GM12872 (cell line): Measurements from ENCODE around the gene DLGAP1.

Experiments
- CTCF ChIP-seq: IDR thresholded peaks from 3 replicates; pipeline ENCODE4 v1.5.1; 2011; ENCODE audit warnings: low read depth, mild to moderate bottlenecking, low read length, moderate library complexity; ENCODE audit not compliant: insufficient read depth

The DLGAP1 gene

GRCh38 chr18:3728704-3729437 lies 726.2 kb downstream of the DLGAP1 start:
- TF ChIP-seq CTCF: no peak

- no peak for TF ChIP-seq CTCF
These were observed 727.8 kb downstream of the DLGAP1 start for GRCh38 chr18:3727274-3727673.

- TF ChIP-seq CTCF: no peak
These were observed 728.7 kb downstream of the DLGAP1 start for GRCh38 chr18:3726238-3726951.

GRCh38 chr18:3725115-3725514 lies 730.0 kb downstream of the DLGAP1 start:
- TF ChIP-seq CTCF: no peak

GRCh38 chr18:3723554-3723953 lies 731.6 kb downstream of the DLGAP1 start:
- TF ChIP-seq CTCF: no peak

- no peak for TF ChIP-seq CTCF
These were observed 732.3 kb downstream of the DLGAP1 start for GRCh38 chr18:3722649-3723433.

GRCh38 chr18:3721771-3722648 lies 733.1 kb downstream of the DLGAP1 start:
- TF ChIP-seq CTCF: no peak
